SJSA1 (cell line): Measurements from ENCODE around the gene GNAS-AS1. TPM values are rescaled to one million over a fixed set of nuclear protein-coding genes. Genes with fewer than 3 reads are reported as not detected.

ENCODE experiments used
- DNase-seq, 2 experiments: peaks; one replicate each; pipeline ENCODE4 v3.0.0-alpha.2; 2015 to 2020; ENCODE audit warnings: low spot score in 2 of 2, low read depth in 1 of 2
- H3K27ac ChIP-seq: fragments of 250-450 bp; sonication (Bioruptor Pico); 2 replicates; pipeline ENCODE4 v1.5.1; 2020; ENCODE audit warnings: mild to moderate bottlenecking, moderate library complexity
- H3K27me3 ChIP-seq: fragments of 250-450 bp; sonication (Bioruptor Pico); replicated peaks from 2 replicates; pipeline ENCODE4 v1.5.1; 2020; ENCODE audit warnings: mild to moderate bottlenecking, moderate library complexity
- H3K36me3 ChIP-seq: fragments of 250-450 bp; sonication (Bioruptor Pico); 2 replicates; pipeline ENCODE4 v1.5.1; 2020; ENCODE audit warnings: mild to moderate bottlenecking
- H3K4me1 ChIP-seq: fragments of 250-450 bp; sonication (Bioruptor Pico); replicated peaks from 2 replicates; pipeline ENCODE4 v1.6.1; 2021; ENCODE audit warnings: mild to moderate bottlenecking
- H3K4me3 ChIP-seq: fragments of 250-450 bp; sonication (Bioruptor Pico); 2 replicates; pipeline ENCODE4 v1.5.1; 2020; ENCODE audit warnings: mild to moderate bottlenecking
- H3K9me3 ChIP-seq: fragments of 250-450 bp; sonication (Bioruptor Pico); replicated peaks from 2 replicates; pipeline ENCODE4 v1.5.1; 2020; ENCODE audit warnings: mild to moderate bottlenecking
- total RNA-seq: library from RNA; depleted of rRNA; stranded (reverse); fragments of >200 nt; shearing (Covaris generic); gene quantifications from 2 replicates; pipeline ENCODE4 v1.2.3, GENCODE V29; 2014; rRNA removed

The GNAS-AS1 gene
- total RNA-seq, result not detected in 2 replicates

- Histone ChIP-seq H3K27ac (no peak within 1 kb of the TSS), H3K27me3 (peaks cover 40% of the 10 kb centered on the region), H3K4me1 (peaks cover 5% of the 10 kb centered on the region), H3K9me3 (peaks cover 16% of the 10 kb centered on the region; the same call in 1 of the 2 replicates), H3K36me3 (no peaks in the 10 kb centered on the region), H3K4me3 (no peak within 1 kb of the TSS)
- no peak for DNase-seq
These were observed at the start of gene GNAS-AS1 for GRCh38 chr20:58850693-58851174. TSS of gene GNAS-AS1 (minus strand) at chr20:58850902.

GRCh38 chr20:58900397-58900796 lies 49.7 kb upstream of the GNAS-AS1 start:
- peaks cover 18% of the 10 kb centered on the region for H3K4me1 ChIP-seq
- no peaks in the 10 kb centered on the region for H3K9me3 ChIP-seq
- DNase-seq, result no peak
- peaks cover 89% of the 10 kb centered on the region for H3K36me3 ChIP-seq
- no peak overlapping the region for H3K27ac ChIP-seq
- H3K4me3 ChIP-seq, result no peak overlapping the region
- H3K27me3 ChIP-seq, result no peaks in the 10 kb centered on the region

GRCh38 chr20:58899512-58899911 lies 48.8 kb upstream of the GNAS-AS1 start:
- Histone ChIP-seq H3K27ac (no peak overlapping the region), H3K36me3 (peaks cover 89% of the 10 kb centered on the region), H3K9me3 (no peaks in the 10 kb centered on the region), H3K4me1 (peaks cover 27% of the 10 kb centered on the region), H3K27me3 (no peaks in the 10 kb centered on the region), H3K4me3 (no peak overlapping the region)
- no peak for DNase-seq

GRCh38 chr20:58898629-58899408 lies 48.1 kb upstream of the GNAS-AS1 start:
- Histone ChIP-seq H3K27ac (no peak overlapping the region), H3K36me3 (peaks cover 83% of the 10 kb centered on the region)

GRCh38 chr20:58897488-58897887 lies 46.8 kb upstream of the GNAS-AS1 start:
- Histone ChIP-seq H3K27ac (0 out of 2 replicates have a peak overlapping the region, but pooled peaks have one; percentile 9), H3K36me3 (peaks cover 80% of the 10 kb centered on the region), H3K4me1 (peaks cover 41% of the 10 kb centered on the region), H3K27me3 (no peaks in the 10 kb centered on the region), H3K9me3 (no peaks in the 10 kb centered on the region), H3K4me3 (no peak overlapping the region)
- DNase-seq, result no peak

More at GRCh38 chr20:58898629-58899408, 48.1 kb upstream of the GNAS-AS1 start:
- Histone ChIP-seq H3K4me3 (no peak overlapping the region), H3K4me1 (peaks cover 34% of the 10 kb centered on the region), H3K9me3 (no peaks in the 10 kb centered on the region), H3K27me3 (no peaks in the 10 kb centered on the region)
- DNase-seq, result no peak

GRCh38 chr20:58896820-58897219 lies 46.1 kb upstream of the GNAS-AS1 start:
- Histone ChIP-seq H3K27me3 (no peaks in the 10 kb centered on the region), H3K9me3 (no peaks in the 10 kb centered on the region), H3K4me3 (no peak overlapping the region), H3K36me3 (peaks cover 75% of the 10 kb centered on the region), H3K4me1 (peaks cover 41% of the 10 kb centered on the region), H3K27ac (no peak overlapping the region)
- no peak for DNase-seq

- Histone ChIP-seq H3K27me3 (no peaks in the 10 kb centered on the region), H3K4me3 (no peak overlapping the region; the same call in 1 of the 2 replicates), H3K27ac (no peak overlapping the region), H3K9me3 (no peaks in the 10 kb centered on the region), H3K36me3 (peaks cover 68% of the 10 kb centered on the region), H3K4me1 (peaks cover 41% of the 10 kb centered on the region)
- no peak for DNase-seq
These were observed 44.9 kb upstream of the GNAS-AS1 start for GRCh38 chr20:58895448-58896180.

GRCh38 chr20:58894652-58895447 lies 44.1 kb upstream of the GNAS-AS1 start:
- Histone ChIP-seq H3K4me1 (peaks cover 48% of the 10 kb centered on the region), H3K27ac (no peak overlapping the region), H3K36me3 (peaks cover 61% of the 10 kb centered on the region), H3K4me3 (peak overlapping the region; percentile 1; the same call in 1 of the 2 replicates), H3K27me3 (no peaks in the 10 kb centered on the region), H3K9me3 (no peaks in the 10 kb centered on the region)
- DNase-seq, result no peak

GRCh38 chr20:58893355-58894120 lies 42.8 kb upstream of the GNAS-AS1 start:
- peaks cover 47% of the 10 kb centered on the region for H3K36me3 ChIP-seq
- peak overlapping the region; percentile 96 for H3K27ac ChIP-seq
- 0 out of 2 replicates have a peak, but pooled peaks cover under 1% of the 10 kb centered on the region for H3K27me3 ChIP-seq
- H3K4me3 ChIP-seq, result peak overlapping the region; percentile 64
- DNase-seq, result no peak
- H3K4me1 ChIP-seq, result peaks cover 53% of the 10 kb centered on the region
- H3K9me3 ChIP-seq, result no peaks in the 10 kb centered on the region

- Histone ChIP-seq H3K4me1 (peaks cover 52% of the 10 kb centered on the region), H3K9me3 (no peaks in the 10 kb centered on the region), H3K27me3 (0 out of 2 replicates have a peak, but pooled peaks cover 5% of the 10 kb centered on the region), H3K27ac (peak overlapping the region; percentile 96), H3K4me3 (peak overlapping the region; percentile 64), H3K36me3 (peaks cover 43% of the 10 kb centered on the region)
- DNase-seq, result no peak
These were observed 42.2 kb upstream of the GNAS-AS1 start for GRCh38 chr20:58892932-58893224.

GRCh38 chr20:58892141-58892931 lies 41.6 kb upstream of the GNAS-AS1 start:
- H3K4me1 ChIP-seq, result peaks cover 49% of the 10 kb centered on the region
- peak overlapping the region; percentile 64 for H3K4me3 ChIP-seq
- H3K27ac ChIP-seq, result peak overlapping the region; percentile 96
- H3K9me3 ChIP-seq, result no peaks in the 10 kb centered on the region
- DNase-seq, result peak; percentile 65 to 83
- H3K27me3 ChIP-seq, result 0 out of 2 replicates have a peak, but pooled peaks cover 5% of the 10 kb centered on the region
- H3K36me3 ChIP-seq, result peaks cover 37% of the 10 kb centered on the region

GRCh38 chr20:58891718-58892140 lies 41.0 kb upstream of the GNAS-AS1 start:
- Histone ChIP-seq H3K4me1 (peaks cover 45% of the 10 kb centered on the region), H3K27me3 (0 out of 2 replicates have a peak, but pooled peaks cover 5% of the 10 kb centered on the region), H3K4me3 (peak overlapping the region; percentile 64), H3K27ac (peak overlapping the region; percentile 96), H3K36me3 (peaks cover 31% of the 10 kb centered on the region), H3K9me3 (no peaks in the 10 kb centered on the region)
- no peak for DNase-seq
